GM18498 (cell line): ENCODE measurements around the gene USP35.
"Not testable (repeated sequence)": the region's sequence is repeated elsewhere in the genome, so short reads cannot be mapped to it uniquely, and the experiment has no call there.

Experiments used
- ATAC-seq: cut with Tn5 transposase; IDR thresholded peaks from one replicate; pipeline ENCODE4 v1.9.1; 2021; ENCODE audit warnings: mild to moderate bottlenecking, moderate library complexity; ENCODE audit not compliant: unreplicated experiment

Gene USP35

GRCh38 chr11:78216021-78216420 is 27.3 kb downstream of the USP35 start:
- ATAC-seq: no peak

- ATAC-seq: no peak
These were observed 28.0 kb downstream of the USP35 start for GRCh38 chr11:78216571-78217287.

GRCh38 chr11:78217650-78218541 is 29.2 kb downstream of the USP35 start:
- ATAC-seq: no peak

DNA sequence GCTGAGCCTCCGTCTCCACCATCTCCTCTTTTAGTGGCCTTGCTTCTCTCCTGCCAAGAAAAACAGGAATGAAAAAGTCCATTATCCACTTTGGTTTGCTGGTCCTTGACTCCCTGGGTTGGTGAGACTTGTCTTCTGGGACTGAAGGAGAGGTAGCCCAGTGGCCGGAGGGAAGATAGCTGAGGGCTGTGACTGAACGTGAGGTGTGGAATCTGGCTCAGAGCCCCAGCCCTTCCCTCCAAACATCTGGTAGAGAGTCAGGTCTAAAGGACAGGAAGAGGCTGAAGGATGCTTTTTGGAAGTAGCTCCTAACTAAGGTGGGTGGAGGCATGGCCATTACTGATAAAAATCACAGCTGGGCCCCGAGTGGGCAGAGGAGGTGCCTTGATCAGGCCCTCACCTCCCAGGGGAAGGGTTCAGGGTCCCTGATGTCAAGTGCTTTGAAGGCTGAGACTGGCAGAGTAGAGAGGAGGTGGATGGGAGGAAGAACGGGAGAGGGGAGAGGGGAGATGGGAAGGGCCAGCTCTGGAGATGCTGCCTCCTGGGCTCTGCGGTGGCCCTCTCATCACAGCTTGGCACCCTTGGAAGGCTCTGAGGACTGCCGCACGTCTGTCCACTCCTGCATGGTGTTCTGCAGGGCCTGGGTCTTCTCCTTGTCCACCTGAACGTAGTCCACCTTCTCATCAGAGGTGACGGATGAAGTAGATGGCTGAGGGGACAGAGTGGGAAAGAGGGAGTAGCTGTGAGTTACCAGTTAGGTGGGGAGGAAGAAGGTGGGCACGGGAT is 30.2 kb downstream of the USP35 start:
- ATAC-seq: no peak

- ATAC-seq: no peak
These were observed 30.9 kb downstream of the USP35 start for GRCh38 chr11:78219493-78220217.

DNA sequence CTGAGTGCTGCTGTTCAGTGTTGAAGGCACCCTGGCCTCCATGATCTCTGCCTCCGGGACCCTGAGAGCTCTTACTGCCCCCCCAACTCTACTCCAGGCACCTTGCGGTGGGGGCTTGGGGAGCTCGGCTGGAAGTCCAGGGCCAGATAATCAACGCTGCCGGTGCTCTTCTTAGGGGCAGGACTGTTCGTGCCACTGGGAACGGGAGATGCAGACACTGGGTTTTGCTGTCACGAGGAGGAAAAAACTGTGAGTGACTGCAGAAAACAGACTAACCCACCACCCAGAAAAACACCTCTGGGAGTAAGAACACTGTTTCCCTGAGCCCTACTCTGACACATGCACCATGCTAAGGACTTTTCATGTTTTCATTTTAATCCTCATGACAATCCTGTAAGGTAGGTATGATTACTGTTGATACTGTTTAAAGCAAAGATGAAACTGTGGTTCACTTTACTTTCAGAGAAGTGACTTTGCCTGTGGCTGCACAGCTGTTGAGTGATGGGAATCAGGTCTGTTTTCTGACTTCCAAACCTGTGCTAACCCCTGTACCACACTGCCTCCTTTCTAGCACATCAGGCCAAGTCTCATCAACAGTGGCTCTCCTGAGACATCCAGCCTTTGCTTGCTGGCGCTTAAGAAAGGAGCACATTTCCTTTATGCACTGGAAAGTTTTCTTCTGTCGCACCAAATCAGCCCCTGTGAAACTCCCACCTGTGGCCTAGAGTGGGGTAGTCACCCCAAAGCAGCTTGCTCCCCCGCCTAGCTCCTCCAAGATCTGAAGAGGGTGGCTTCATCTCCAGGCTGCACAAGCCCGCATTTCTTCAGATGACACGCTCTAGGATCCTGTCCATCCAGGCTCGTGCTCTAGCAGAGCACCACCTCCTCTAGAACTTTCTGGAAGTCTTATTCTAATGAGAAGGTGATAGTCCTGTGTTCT is 31.8 kb downstream of the USP35 start:
- no peak for ATAC-seq

DNA sequence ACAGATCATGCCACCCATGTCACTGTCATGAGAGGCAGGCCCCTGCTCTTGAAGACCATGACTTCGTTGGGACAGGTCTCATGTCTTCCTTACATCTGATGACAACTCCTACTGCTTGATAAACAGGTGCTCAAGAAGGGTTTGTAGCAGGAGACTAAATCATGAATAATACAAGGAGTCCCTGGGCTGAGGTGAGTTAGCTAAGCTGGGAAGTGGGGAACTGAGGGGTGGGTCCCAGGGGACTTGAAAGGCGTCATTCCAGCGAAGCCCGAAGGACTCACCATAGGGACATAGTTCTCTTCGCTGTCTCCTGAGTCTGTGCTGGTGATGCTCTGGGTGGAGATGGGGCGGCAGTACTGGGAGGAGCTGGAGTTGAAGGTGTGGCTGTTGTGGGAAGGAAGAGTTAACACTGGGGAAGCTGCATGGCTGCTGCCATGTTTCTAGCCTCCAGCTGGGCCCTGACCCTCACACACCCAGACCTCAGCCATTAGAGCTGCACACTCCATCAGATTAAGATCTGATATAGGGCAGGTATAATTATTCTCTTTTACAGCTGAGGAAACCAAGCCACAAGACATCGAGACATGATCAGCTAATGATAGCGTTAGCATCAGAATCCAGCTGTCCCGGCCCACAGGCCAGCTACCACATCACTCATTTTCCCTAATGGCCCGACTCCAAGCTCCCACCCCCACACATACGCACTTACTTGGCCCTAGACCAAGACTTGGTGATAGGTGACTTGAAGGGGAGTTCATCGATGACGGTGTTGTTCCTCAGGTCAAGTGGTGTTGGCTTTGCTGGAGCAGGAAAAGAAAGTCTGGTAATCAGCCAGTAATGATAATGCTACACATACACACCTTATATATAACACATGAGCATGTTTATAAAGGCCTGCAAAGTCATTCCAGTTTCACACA is 32.9 kb downstream of the USP35 start:
- ATAC-seq: no peak

GRCh38 chr11:78222726-78223125 is 34.0 kb downstream of the USP35 start:
- not testable (repeated sequence) for ATAC-seq

DNA sequence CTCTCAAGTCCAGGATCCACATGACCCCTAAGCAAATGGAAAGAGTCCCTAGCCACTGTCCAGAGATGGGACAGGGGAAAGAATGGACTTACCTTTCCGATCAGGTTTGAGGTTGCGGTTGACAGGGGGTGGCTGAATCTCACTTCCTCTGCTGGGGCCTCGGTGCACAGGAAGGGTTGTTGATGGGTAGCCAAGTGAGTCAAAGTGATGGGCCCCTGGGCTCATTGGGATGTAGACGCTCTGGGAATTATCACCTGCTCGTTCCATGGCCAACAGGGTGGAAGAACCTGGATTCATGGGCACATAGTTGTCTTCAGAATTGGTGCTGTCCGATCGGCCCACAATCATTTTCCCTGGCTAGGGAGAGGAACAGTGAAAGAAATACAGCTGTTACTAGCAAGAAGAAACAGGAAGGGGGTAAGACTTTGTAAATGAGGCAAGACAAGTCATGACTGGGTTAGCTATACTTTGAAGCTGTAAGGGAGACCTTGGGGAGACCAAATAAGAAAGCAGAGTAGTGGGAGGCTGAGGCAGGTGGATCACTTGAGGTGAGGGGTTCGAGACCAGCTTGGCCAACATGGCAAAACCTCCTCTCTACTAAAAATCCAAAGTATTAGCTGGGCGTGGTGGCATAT is 34.7 kb downstream of the USP35 start:
- ATAC-seq: peak; percentile 84

DNA sequence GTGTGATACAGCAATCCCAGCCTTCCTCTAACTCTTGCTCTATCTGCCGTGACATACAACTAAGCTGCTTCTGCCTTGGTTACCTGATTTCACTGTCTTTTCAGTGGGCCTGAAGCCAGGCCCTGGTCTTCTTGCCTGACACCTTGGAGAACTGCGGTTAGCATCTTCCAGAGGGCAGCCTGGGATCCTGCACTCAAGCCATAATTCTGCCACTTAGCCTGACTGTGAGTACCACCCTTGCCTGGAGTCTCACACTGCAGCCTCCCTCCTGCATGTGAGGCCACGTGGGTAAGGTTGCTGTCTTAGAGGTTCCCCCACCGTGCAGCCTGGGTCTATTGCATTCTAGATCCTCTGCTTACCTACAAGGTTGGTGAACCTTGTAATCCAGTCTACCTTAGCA is 35.8 kb downstream of the USP35 start:
- no peak for ATAC-seq

DNA sequence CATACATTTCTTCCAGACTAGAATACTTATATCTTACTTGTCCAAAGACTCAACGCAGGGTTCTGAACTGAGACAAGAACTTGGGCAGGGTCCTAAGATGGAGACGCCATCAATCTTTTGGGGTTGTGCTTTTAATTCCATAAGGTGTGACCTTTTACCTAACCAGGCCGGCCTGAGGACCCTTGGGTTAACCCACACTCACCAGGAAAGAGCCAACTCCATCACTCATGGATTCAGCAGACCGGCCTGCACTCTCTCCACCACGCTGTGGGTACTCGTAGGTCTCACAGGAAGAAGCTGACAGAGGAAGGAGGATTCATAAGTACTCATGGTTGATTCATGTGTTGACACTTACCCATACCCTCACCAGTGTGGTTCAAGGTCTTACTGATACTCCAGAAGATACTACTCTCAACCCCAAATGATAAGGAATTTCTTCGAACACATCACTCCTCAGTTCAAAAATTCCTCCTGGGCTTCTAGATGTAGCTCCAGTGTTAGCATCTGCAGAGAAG is 36.2 kb downstream of the USP35 start:
- no peak for ATAC-seq

DNA sequence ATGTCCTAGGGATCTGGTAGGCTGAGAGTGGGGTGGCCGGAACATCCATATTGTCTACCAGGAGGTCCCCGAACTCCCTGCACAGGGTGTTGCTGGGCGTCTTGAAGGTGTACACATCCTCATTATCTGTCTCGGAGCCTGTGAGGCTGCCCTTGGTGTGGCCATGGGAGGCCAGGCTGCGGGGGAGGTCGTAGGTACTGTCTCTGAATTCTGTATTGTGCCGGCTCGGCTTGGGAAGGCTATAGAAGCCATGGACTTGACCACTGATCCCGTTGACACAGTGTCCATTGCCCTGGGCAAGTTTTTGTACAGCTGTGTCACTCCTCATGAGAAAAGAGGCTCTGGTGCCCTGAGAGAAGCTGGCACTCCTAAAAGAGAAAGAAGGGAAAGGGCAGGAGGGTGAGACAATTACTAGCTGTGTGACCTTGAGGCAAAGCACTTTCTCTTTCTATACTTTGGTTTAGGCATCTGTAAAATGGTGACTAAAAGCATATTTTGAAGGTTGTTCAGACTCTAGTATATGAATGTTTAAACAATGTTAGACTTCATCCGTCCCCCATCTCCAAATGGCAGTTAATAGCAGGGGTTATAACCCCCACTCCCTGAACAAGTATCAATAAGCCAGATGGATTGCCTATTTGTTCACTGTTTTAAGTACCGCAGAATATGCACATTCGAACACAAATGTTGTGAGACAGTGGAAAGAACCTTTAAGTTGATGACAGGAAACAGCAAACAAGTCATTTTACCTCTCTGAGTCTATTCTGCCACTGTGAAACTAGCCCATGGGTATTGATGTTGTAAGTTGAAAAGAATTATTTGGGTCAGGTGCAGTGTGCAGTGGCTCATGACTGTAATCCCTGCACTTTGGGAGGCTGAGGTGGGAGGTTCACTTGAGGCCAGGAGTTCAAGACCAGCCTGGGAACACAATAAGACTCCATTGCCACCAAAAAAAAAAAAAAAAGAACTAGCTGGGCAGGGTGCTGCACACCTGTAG is 38.3 kb downstream of the USP35 start:
- no peak for ATAC-seq

GRCh38 chr11:78227921-78228320 is 39.2 kb downstream of the USP35 start:
- ATAC-seq: peak; percentile 49

DNA sequence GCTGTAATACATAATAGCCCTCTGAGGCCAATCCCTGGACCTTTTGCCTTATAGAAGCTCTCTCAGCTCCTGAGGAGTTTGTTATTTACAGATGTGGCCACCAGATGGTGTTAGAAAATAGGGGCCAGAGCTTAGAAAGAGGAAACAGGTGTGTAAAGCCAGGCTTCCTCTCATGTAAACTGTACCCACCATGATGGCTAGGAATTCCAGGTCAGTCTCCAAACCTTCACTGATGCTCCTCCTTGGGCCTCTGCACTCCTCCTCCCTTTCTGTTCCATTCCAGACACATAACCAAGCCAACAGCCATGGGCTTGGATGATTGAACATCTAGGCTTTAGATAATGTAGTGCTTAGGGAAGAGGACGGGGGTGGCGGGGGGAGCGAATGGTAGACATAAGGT is 39.7 kb downstream of the USP35 start:
- ATAC-seq: peak; percentile 57

DNA sequence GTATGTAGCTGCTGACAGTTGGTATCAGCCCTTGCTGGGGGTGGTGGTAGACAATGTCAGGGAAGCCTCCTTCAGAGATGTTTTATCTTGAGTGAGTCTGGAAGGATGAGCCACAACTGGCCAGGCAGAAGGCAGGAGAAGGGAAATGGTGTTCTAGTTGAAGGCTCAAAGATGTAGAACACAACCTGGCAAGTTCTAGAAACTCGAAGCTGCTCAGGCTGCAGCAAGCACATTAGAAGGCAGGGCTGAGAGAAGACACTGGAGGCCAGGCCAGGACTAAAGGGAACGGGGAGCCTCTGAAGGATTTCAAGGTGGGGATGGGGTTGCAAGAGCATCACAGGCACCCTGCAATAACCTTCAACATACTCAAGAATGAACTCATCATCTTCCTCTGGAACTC is 40.4 kb downstream of the USP35 start:
- ATAC-seq: no peak

DNA sequence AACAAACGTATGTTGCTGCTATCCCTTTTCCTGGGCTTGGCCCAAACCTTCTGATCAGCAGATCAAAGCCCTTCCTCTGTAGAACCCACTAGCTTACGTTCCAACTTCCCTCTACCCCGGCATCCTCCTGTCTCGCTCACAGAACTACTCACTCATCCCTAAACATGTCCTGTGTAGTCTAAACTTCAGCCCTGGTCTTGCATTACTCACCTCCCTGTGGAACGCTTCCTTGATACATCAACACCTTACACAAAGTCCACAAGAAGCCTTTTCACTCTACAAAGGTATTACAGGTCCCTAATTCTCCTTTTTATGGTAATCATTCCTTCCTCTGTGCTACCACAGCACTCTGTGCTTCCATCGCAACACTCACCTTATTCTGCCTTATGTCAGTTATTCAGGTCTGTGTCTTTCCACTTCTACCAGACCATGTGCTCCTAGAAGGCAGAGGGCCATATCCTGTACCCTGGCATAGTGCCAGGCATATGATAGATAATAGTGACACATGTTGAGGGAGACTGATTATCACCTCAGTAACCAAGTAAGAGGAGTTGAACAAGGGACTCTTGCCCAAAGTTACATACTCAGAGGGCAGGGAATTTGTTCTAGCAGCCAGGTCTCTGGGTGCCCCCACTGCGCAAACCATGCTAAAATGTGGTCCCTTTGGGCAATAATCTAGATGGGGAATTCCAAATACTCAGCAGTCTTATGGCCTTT is 41.6 kb downstream of the USP35 start:
- ATAC-seq: no peak
